Activated CD8-positive, alpha-beta T cell treated with anti-CD3 and anti-CD28 coated beads for 36 hours (primary cell): ENCODE measurements around the gene MAP6. TPM values are rescaled to one million over a fixed set of nuclear protein-coding genes. Genes with fewer than 3 reads are reported as not detected.

Experiments
- ATAC-seq: fragments of 200-7000 bp; cut with Tn5 transposase; one replicate; pipeline ENCODE4 v1.10.0; 2021; ENCODE audit warnings: mild to moderate bottlenecking, moderate library complexity
- CTCF ChIA-PET: fragments of 350-600 bp; sonication (Branson Sonifier 250); formaldehyde crosslinking; loops from one replicate; lab custom pipeline; 2021; ENCODE audit warnings: antibody characterized with exemption; lab: Charles Lee
- POLR2A ChIA-PET: fragments of 350-600 bp; sonication (Branson Sonifier 250); formaldehyde crosslinking; loops from one replicate; lab custom pipeline; 2021; ENCODE audit warnings: antibody characterized with exemption; lab: Charles Lee
- DNase-seq: peaks from one replicate; pipeline ENCODE4 v3.0.0-alpha.2; 2020
- H3K27ac Mint-ChIP-seq: one replicate; pipeline ENCODE4 v1.8.0; 2021; ENCODE audit warnings: mild to moderate bottlenecking, mixed read lengths
- H3K27me3 Mint-ChIP-seq: one replicate; pipeline ENCODE4 v1.8.0; 2021; ENCODE audit warnings: mixed read lengths
- H3K36me3 Mint-ChIP-seq: one replicate; pipeline ENCODE4 v1.8.0; 2021; ENCODE audit warnings: low read depth, mixed read lengths
- H3K4me1 Mint-ChIP-seq: one replicate; pipeline ENCODE4 v1.8.0; 2021; ENCODE audit warnings: low read depth, mixed read lengths
- H3K4me3 Mint-ChIP-seq: one replicate; pipeline ENCODE4 v1.8.0; 2021; ENCODE audit warnings: mild to moderate bottlenecking, moderate library complexity, mixed read lengths
- H3K9me3 Mint-ChIP-seq: one replicate; pipeline ENCODE4 v1.8.0; 2021; ENCODE audit warnings: mixed read lengths
- intact Hi-C: fragments of 100-400 bp; cut with micrococcal nuclease; formaldehyde crosslinking; loops from one replicate; pipeline ENCODE4 v1.10.0; 2022
- total RNA-seq, 2 experiments: library from RNA; stranded (reverse); gene quantifications; one replicate each; pipeline ENCODE4 v1.2.3, GENCODE V29; 2021
- TF ChIP-seq, protein P1 (sequence below): fragments of 200-600 bp; IDR thresholded peaks from one replicate; pipeline ENCODE4 v1.8.0; 2022; ENCODE audit warnings: antibody characterized with exemption, mild to moderate bottlenecking

MAP6 gene
- total RNA-seq, 2 experiments from 2014 or later = not detected

- no peaks in the 10 kb centered on the region for H3K36me3 Mint-ChIP-seq
- H3K4me3 Mint-ChIP-seq = no peak overlapping the region
- TF ChIP-seq, protein P1, sequence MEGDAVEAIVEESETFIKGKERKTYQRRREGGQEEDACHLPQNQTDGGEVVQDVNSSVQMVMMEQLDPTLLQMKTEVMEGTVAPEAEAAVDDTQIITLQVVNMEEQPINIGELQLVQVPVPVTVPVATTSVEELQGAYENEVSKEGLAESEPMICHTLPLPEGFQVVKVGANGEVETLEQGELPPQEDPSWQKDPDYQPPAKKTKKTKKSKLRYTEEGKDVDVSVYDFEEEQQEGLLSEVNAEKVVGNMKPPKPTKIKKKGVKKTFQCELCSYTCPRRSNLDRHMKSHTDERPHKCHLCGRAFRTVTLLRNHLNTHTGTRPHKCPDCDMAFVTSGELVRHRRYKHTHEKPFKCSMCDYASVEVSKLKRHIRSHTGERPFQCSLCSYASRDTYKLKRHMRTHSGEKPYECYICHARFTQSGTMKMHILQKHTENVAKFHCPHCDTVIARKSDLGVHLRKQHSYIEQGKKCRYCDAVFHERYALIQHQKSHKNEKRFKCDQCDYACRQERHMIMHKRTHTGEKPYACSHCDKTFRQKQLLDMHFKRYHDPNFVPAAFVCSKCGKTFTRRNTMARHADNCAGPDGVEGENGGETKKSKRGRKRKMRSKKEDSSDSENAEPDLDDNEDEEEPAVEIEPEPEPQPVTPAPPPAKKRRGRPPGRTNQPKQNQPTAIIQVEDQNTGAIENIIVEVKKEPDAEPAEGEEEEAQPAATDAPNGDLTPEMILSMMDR = no peak
- ATAC-seq (no peak), DNase-seq (no peak)
- no peaks in the 10 kb centered on the region for H3K4me1 Mint-ChIP-seq
- ChIA-PET POLR2A (no interaction called here), CTCF (interaction anchor here (0.6 to 1.7 kb wide), 2 partner anchors 33 to 88 kb away, joined by 3 to 5 read pairs; no protein-coding TSS in a partner anchor)
- H3K27ac Mint-ChIP-seq = no peak overlapping the region
- intact Hi-C loops = no loop called here
- no peaks in the 10 kb centered on the region for H3K9me3 Mint-ChIP-seq
- H3K27me3 Mint-ChIP-seq = peaks cover 29% of the 10 kb centered on the region
Observed at GRCh38 chr11:75631086-75631730, 37.6 kb downstream of the MAP6 start.

- no peak overlapping the region for H3K27ac Mint-ChIP-seq
Observed at GRCh38 chr11:75627906-75628668, 40.8 kb downstream of the MAP6 start.

GRCh38 chr11:75626889-75627529 is 41.8 kb downstream of the MAP6 start:
- TF ChIP-seq, protein P1 = no peak
- Mint-ChIP-seq H3K9me3 (no peaks in the 10 kb centered on the region), H3K4me1 (no peaks in the 10 kb centered on the region), H3K27me3 (peaks cover 16% of the 10 kb centered on the region), H3K27ac (no peak overlapping the region), H3K36me3 (no peaks in the 10 kb centered on the region), H3K4me3 (no peak overlapping the region)
- CTCF ChIA-PET = interaction anchor here (1.0 to 1.9 kb wide), 2 partner anchors 10 to 12 kb away, joined by 3 to 6 read pairs; no protein-coding TSS in a partner anchor
- POLR2A ChIA-PET = no interaction called here
- intact Hi-C loops = no loop called here
- ATAC-seq (no peak), DNase-seq (no peak)

More at GRCh38 chr11:75627906-75628668, 40.8 kb downstream of the MAP6 start:
- intact Hi-C loops = no loop called here
- CTCF ChIA-PET = interaction anchor here (0.6 to 1.9 kb wide), 3 partner anchors 9 to 1098 kb away, joined by 3 to 6 read pairs (median 3); no protein-coding TSS in a partner anchor
- Mint-ChIP-seq H3K36me3 (no peaks in the 10 kb centered on the region), H3K4me1 (no peaks in the 10 kb centered on the region), H3K4me3 (no peak overlapping the region), H3K27me3 (peaks cover 21% of the 10 kb centered on the region), H3K9me3 (no peaks in the 10 kb centered on the region)
- POLR2A ChIA-PET = no interaction called here
- TF ChIP-seq, protein P1 = no peak
- ATAC-seq = no peak
- DNase-seq = no peak

DNA sequence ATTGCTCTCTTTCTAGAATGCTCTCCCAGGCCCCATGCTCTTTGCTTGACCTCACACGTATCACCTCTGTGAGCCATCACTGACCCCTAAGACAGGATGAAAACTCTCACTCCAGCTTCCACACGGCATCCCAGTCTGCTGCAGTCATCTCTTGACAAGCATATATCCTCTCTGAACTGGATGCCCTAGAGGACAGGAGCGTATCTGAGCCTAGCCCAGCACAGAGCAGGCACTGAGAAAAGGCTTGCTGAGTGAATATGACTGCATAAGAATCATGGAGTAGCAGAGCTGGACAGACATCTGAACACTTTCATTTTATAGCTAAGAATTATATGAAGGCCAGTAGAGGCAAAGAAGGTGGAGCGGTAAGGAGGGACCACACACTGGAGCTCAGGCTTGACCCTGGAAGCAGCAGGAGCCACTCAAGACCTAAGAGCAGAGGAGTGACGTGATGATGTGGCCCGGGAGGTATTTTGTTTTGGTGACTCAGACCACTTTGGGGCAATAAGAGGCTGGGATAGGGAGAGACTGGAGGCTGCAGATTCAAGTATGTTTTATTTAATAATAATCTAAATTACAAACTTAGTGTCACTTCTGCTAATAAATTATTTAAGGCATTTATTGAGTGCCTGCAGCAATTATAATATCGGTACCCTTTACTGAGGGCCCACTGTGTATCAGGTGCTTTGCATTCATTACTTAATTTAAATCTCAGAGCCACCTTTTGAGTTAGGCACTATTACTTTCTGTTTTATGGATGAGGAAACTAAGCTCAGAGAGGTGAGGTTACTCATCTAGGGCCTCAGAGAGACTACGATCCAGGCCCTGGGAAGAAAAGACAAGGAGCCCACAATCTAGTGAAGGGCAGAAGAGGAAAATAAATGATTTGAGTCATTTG is 42.6 kb downstream of the MAP6 start:
- intact Hi-C loops = no loop called here
- H3K4me3 Mint-ChIP-seq = no peak overlapping the region

More for the DNA sequence above, 42.6 kb downstream of the MAP6 start:
- no peaks in the 10 kb centered on the region for H3K9me3 Mint-ChIP-seq
- ATAC-seq (no peak), DNase-seq (no peak)
- ChIA-PET POLR2A (no interaction called here), CTCF (interaction anchor here (1.0 to 1.2 kb wide), 2 partner anchors 11 to 25 kb away, joined by 3 read pairs; no protein-coding TSS in a partner anchor)
- peaks cover 10% of the 10 kb centered on the region for H3K27me3 Mint-ChIP-seq
- H3K27ac Mint-ChIP-seq = no peak overlapping the region
- H3K36me3 Mint-ChIP-seq = no peaks in the 10 kb centered on the region
- no peaks in the 10 kb centered on the region for H3K4me1 Mint-ChIP-seq
- TF ChIP-seq, protein P1 = no peak
